Activated naive CD4-positive, alpha-beta T cell treated with anti-CD3 and anti-CD28 coated beads for 36 hours (primary cell): Measurements from ENCODE around the gene NECTIN4. TPM values are rescaled to one million over a fixed set of nuclear protein-coding genes. Genes with fewer than 3 reads are reported as not detected.

Source experiments
- CTCF ChIA-PET: fragments of 350-600 bp; sonication (Branson Sonifier 250); formaldehyde crosslinking; loops from one replicate; lab custom pipeline; 2021; ENCODE audit warnings: antibody characterized with exemption; lab: Charles Lee
- DNase-seq: peaks from one replicate; pipeline ENCODE4 v3.0.0-alpha.2; 2020
- H3K27ac Mint-ChIP-seq: one replicate; pipeline ENCODE4 v1.8.0; 2021; ENCODE audit warnings: mild to moderate bottlenecking, mixed read lengths
- H3K27me3 Mint-ChIP-seq: one replicate; pipeline ENCODE4 v1.8.0; 2021; ENCODE audit warnings: low read depth, mixed read lengths
- H3K36me3 Mint-ChIP-seq: one replicate; pipeline ENCODE4 v1.8.0; 2021; ENCODE audit warnings: low read depth, mixed read lengths
- H3K4me1 Mint-ChIP-seq: one replicate; pipeline ENCODE4 v1.8.0; 2021; ENCODE audit warnings: low read depth, mixed read lengths
- H3K4me3 Mint-ChIP-seq: one replicate; pipeline ENCODE4 v1.8.0; 2021; ENCODE audit warnings: mild to moderate bottlenecking, moderate library complexity, mixed read lengths
- H3K9me3 Mint-ChIP-seq: one replicate; pipeline ENCODE4 v1.8.0; 2021; ENCODE audit warnings: mixed read lengths
- intact Hi-C: fragments of 100-400 bp; cut with micrococcal nuclease; formaldehyde crosslinking; loops from one replicate; pipeline ENCODE4 v1.15.1; 2023
- total RNA-seq, 2 experiments: library from RNA; stranded (reverse); gene quantifications; one replicate each; pipeline ENCODE4 v1.2.3, GENCODE V29; 2021

The NECTIN4 gene
- total RNA-seq, 2 experiments from 2014 or later: not detected

DNA sequence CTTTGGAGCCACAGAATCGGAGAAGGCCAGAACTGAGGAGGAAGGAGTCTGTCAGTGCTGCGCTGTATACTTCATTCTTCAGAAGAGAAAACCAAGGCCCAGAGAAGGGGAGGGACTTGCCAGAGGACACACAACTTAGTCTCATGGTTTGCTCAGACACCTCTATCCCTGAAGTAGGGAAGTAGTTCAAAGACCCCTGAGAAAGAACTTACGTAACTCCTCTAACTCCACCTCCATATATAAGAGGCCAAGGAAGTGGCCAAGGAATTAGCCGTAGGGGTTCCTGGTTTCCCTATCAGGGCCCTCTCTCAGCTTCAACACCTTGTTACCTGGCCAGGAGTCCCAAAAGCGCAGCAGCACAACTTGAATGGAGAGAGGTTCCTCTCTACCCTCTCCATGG lies 580 bp upstream of the NECTIN4 start:
- H3K9me3 Mint-ChIP-seq: no peaks in the 10 kb centered on the region
- intact Hi-C loops: no loop called here
- H3K27me3 Mint-ChIP-seq: no peaks in the 10 kb centered on the region
- no peak overlapping the region for H3K4me3 Mint-ChIP-seq
- no peak overlapping the region for H3K27ac Mint-ChIP-seq
- CTCF ChIA-PET: interaction anchor here (1.5 kb wide), 1 partner anchor 18 kb away, joined by 3 read pairs; no protein-coding TSS in a partner anchor
- no peak for DNase-seq
- no peaks in the 10 kb centered on the region for H3K36me3 Mint-ChIP-seq
- peaks cover 40% of the 10 kb centered on the region for H3K4me1 Mint-ChIP-seq

DNA sequence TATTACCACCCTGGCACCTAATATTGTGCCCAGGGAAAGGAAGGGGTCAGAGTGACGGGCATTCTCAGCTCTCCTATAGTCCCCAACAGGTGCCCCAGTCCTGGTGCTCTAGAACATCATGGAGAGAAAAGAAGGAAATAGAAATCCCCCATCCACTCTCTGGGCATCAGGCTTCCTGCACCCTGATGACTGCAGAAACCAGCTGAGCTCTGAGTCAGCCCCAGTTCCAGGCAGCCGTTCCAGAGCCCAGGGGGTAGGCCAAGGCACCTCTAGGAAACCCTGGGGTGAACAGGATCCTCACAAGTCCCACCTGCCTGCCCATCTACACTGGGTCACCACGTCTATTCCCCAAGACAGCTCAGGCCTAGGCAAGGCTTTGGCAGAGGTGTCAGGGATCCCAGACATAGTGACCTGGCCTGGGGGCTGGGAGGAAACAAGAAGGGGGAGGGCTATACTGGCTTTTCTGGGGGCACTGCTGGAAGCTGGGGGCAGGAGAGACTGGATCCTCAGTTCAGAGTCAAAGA lies 709 bp downstream of the NECTIN4 start:
- CTCF ChIA-PET: interaction anchor here (0.7 to 2.6 kb wide), 4 partner anchors 10 to 77 kb away, joined by 3 to 7 read pairs (median 3); partner anchors contain the start of gene KLHDC9
- H3K27ac Mint-ChIP-seq: no peak overlapping the region
- H3K36me3 Mint-ChIP-seq: no peaks in the 10 kb centered on the region
- no peak for DNase-seq
- no peak overlapping the region for H3K4me3 Mint-ChIP-seq
- H3K27me3 Mint-ChIP-seq: no peaks in the 10 kb centered on the region
- intact Hi-C loops: no loop called here
- H3K4me1 Mint-ChIP-seq: peaks cover 35% of the 10 kb centered on the region
- no peaks in the 10 kb centered on the region for H3K9me3 Mint-ChIP-seq

DNA sequence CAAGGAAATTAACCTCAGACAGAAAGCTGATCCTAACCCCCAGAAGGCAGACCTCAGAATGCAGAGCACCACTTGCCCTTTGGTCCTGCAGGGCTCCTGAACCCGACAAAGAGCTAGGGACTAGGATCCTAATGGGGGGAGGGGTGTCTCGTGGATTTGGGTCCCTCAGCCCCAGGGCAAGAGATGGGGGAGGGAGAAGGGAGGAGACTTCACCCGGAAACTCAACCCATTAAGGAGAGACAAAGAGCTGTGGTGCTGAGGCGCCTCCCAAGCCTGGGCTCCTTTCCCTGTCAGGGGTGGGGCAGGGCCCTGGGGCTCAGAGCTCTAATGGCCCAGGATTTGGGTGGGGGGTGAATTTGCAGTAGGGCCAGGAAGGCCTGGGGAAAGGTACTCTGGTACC lies 2.9 kb downstream of the NECTIN4 start:
- Mint-ChIP-seq H3K9me3 (no peaks in the 10 kb centered on the region), H3K27ac (no peak overlapping the region), H3K4me1 (peaks cover 15% of the 10 kb centered on the region), H3K36me3 (no peaks in the 10 kb centered on the region), H3K4me3 (no peak overlapping the region), H3K27me3 (no peaks in the 10 kb centered on the region)
- no peak for DNase-seq
- CTCF ChIA-PET: interaction anchor here (0.8 to 2.0 kb wide), 3 partner anchors 15 to 24 kb away, joined by 3 to 11 read pairs (median 4); no protein-coding TSS in a partner anchor
- intact Hi-C loops: no loop called here

DNA sequence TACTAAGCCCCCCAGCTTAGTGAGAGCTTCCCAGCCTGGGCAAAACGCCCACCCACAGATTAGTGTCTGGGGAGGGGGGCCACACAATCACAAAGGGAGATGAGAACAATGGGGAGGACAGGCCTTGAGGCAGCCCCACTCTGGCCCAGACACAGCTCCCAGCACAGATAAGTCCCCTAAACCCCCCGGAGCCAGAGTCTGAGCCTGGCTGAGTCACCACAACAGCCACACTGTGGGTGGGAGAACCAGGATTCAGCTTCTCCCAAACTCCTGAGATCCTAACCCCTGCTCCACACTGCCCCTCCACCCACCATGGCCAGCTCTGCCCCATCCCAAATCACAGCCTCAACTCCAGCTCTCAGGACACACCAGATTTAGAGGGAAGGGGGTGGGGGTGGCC lies 4.2 kb downstream of the NECTIN4 start:
- CTCF ChIA-PET: interaction anchor here (0.8 to 1.3 kb wide), 2 partner anchors 12 kb away, joined by 3 to 6 read pairs; partner anchors contain the start of gene KLHDC9
- no peaks in the 10 kb centered on the region for H3K27me3 Mint-ChIP-seq
- intact Hi-C loops: no loop called here
- H3K27ac Mint-ChIP-seq: no peak overlapping the region
- H3K9me3 Mint-ChIP-seq: no peaks in the 10 kb centered on the region
- no peaks in the 10 kb centered on the region for H3K36me3 Mint-ChIP-seq
- H3K4me3 Mint-ChIP-seq: no peak overlapping the region
- H3K4me1 Mint-ChIP-seq: peaks cover 7% of the 10 kb centered on the region
- DNase-seq: no peak

DNA sequence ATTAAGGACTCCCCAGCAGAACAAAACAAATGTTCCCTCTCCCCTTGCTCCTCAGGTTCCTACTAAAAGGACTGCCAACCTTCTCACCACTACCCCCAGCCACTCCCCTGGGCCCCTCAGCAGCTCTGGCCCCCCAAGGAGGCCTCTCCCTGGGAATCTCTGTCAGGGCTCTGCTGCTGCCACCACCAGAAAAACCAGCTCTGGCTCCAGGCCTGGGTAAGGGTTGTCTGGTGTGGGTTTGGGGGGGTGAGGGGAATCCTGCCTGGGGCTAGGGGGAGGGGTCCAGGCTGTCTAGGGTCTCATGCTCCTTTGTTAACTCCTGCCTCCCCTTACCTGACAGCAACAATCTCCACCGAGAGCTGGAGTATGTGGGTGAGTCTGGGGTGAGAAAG lies 4.8 kb downstream of the NECTIN4 start:
- no peaks in the 10 kb centered on the region for H3K9me3 Mint-ChIP-seq
- CTCF ChIA-PET: interaction anchor here (0.6 to 1.3 kb wide), 6 partner anchors 11 to 575 kb away, joined by 3 to 6 read pairs (median 4); partner anchors contain the start of gene KLHDC9
- intact Hi-C loops: no loop called here
- H3K4me1 Mint-ChIP-seq: peaks cover 6% of the 10 kb centered on the region
- no peaks in the 10 kb centered on the region for H3K36me3 Mint-ChIP-seq
- H3K4me3 Mint-ChIP-seq: no peak overlapping the region
- H3K27me3 Mint-ChIP-seq: no peaks in the 10 kb centered on the region
- no peak overlapping the region for H3K27ac Mint-ChIP-seq
- DNase-seq: no peak

DNA sequence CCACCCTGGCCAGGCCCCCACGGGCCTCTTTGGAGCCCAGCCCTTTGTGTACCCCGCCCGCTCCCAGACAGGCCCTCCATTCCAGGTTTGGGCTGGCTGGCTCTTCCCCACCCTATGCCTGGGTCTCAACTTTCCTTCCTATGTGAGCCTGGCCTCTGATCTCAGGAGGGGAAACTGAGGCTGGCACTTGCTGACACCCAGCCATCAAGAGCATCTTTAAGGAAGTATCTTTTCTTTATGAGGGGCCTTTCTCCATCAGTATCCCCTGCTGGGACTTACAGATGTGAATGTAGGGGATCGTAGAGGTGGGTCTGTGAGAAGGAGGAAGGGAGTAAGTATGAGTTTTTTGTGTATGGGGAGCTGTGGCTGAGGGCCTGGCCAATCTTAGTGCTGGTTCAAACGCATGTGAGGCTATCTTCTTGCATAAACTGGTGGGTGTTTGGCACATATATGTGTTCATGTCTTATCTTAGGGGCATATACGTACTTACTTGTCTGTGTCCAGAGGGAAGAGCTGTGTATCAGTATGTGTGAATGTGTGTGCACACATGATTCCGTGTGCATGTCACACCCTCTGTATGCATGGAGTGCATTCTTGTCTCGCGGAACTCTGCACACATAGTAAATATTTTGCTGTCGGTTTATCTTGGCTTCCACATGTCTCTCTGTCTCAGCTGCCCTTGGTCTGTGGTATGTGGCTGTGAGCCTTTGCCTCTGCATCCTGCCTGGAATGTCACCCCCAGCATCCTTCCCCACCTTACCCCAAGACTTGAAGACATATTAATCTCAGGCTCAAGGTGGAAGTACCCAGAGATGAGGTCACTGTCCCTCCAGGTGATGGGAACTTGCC lies 5.4 kb downstream of the NECTIN4 start:
- intact Hi-C loops: no loop called here
- no peaks in the 10 kb centered on the region for H3K27me3 Mint-ChIP-seq
- H3K27ac Mint-ChIP-seq: no peak overlapping the region
- CTCF ChIA-PET: interaction anchor here (0.6 to 1.2 kb wide), 4 partner anchors 13 to 574 kb away, joined by 3 to 6 read pairs (median 4); no protein-coding TSS in a partner anchor
- H3K4me3 Mint-ChIP-seq: no peak overlapping the region
- no peaks in the 10 kb centered on the region for H3K36me3 Mint-ChIP-seq
- peaks cover 5% of the 10 kb centered on the region for H3K4me1 Mint-ChIP-seq
- DNase-seq: no peak
- no peaks in the 10 kb centered on the region for H3K9me3 Mint-ChIP-seq

DNA sequence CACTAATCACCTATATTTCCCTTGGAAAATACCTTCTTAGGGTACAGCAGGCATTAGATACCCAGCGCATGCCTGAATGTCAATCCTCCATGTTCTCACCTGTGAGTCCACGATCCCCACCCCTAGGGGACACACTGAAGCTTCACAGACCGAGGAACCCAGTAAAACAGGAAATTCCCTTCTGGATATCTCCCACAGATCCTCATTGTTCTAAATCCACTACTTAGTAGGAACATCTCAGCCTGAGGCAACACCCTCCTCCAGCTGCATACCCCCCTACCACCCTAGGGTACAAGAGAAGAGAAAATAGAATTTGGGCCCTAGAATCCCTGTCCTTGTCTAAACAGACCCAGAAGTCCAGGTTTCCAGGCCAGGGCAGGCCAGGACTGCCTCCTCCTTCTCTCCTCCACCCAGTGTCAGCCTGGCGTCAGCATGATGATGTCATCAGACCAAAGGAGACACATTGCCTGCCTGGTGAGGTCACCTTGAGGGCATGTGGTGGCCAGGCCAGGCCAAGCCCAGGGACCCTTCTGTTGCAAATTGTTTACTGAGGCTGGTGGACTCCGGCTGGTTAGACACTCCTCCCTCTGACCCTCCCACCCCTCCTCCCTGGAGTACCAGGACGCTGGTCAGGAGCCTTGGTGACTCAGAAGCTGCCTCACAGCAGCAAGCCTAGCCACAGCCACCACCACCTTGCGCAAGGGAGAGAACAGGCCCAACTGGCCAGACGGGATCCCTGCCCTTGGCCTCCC lies 6.2 kb downstream of the NECTIN4 start:
- no peak overlapping the region for H3K27ac Mint-ChIP-seq
- intact Hi-C loops: no loop called here
- no peaks in the 10 kb centered on the region for H3K9me3 Mint-ChIP-seq
- no peaks in the 10 kb centered on the region for H3K36me3 Mint-ChIP-seq
- no peaks in the 10 kb centered on the region for H3K27me3 Mint-ChIP-seq
- H3K4me1 Mint-ChIP-seq: peaks cover 4% of the 10 kb centered on the region
- DNase-seq: no peak
- CTCF ChIA-PET: interaction anchor here (1.2 kb wide), 1 partner anchor 14 kb away, joined by 6 read pairs; no protein-coding TSS in a partner anchor
- no peak overlapping the region for H3K4me3 Mint-ChIP-seq

DNA sequence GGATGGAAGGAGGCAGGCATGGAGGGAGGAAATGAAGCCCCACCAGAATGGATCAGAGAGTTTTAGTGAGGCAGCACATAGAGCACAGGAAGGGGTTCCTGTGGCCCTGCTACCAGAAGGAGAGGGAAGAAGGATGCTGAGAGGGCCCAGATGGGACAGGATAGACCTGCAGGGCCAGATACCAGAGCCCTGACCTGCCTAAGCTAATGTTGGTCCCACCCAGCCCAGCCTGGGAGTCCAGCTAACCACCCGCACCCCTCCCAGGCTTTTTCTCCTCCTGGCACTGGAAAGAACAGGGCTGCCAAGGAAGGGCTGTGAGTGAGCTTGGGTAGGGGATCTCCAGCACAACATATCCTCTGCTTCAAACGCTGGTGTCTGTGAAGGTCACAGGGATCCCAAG lies 6.9 kb downstream of the NECTIN4 start:
- CTCF ChIA-PET: no interaction called here
- no peak overlapping the region for H3K27ac Mint-ChIP-seq

DNA sequence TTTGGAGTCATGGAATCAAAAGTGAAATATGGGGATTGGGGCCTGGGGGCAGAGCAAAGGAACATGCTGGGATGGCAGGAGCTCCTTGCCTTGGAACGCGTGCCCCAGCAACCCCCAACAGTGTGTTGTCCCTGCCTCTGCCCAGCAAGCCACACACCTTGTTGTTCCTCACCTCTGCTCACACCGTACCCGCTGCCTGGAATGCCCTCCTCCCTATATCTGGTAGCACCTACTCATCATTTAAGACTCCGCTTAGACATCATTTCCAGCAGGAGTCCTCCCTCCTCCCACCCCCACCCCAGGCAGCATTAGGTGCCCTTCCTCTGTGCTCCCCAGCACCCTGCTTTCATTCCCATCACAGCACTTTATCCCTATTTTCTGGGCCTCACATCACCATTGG lies 7.8 kb downstream of the NECTIN4 start:
- DNase-seq: no peak
- Mint-ChIP-seq H3K4me3 (no peak overlapping the region), H3K36me3 (no peaks in the 10 kb centered on the region), H3K27me3 (no peaks in the 10 kb centered on the region), H3K27ac (no peak overlapping the region), H3K4me1 (peaks cover 4% of the 10 kb centered on the region), H3K9me3 (no peaks in the 10 kb centered on the region)
- intact Hi-C loops: no loop called here
- CTCF ChIA-PET: interaction anchor here (0.9 kb wide), 1 partner anchor 313 kb away, joined by 4 read pairs; no protein-coding TSS in a partner anchor

More for the DNA sequence above, 6.9 kb downstream of the NECTIN4 start:
- intact Hi-C loops: no loop called here
- no peak overlapping the region for H3K4me3 Mint-ChIP-seq
- H3K9me3 Mint-ChIP-seq: no peaks in the 10 kb centered on the region
- no peaks in the 10 kb centered on the region for H3K36me3 Mint-ChIP-seq
- DNase-seq: no peak
- peaks cover 4% of the 10 kb centered on the region for H3K4me1 Mint-ChIP-seq
- H3K27me3 Mint-ChIP-seq: no peaks in the 10 kb centered on the region

DNA sequence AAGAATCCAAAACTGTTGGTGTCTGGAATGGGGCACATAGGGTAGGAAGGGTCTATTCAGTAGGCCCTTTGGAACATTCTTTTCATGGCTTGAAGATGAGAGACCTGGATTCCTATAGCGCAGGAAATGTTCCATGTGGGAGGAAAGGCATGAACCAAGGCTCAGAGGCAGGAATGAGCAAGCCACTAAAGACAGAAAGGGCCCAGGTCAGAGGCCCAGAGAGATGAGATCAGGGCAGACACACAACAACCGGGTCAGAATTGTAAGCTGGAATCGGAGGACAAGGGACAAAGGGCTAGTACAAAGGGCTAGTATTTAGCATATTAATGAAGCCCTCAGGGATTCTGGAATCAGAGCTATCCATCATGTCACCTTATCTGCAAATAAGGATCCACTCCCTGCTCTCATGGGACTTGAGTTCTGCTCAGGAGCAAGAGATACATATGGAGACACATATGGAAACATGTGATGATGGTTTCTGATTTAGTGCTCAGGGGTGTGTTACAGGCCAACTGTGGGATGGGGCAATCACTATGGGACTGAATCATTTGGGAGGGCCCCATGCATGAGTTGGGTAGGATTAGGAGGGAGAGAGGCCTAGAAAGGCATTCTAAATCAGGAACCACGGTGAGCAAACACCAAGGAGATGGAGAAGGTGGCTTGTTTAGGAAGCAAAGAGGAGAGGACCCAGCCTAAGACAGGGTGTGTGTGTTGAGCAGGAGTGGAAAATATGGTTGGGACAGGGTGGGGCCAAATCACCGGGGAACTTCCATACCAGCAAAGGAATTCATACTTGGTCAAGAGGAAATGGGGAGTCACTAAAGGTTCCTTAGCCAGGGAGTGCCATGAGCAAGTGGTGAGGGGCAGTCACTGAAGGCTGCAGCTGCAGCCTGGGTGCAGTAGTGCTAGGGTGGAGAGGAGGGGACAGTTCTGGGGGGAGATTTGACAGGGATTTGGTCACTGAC lies 8.6 kb downstream of the NECTIN4 start:
- Mint-ChIP-seq H3K27ac (no peak overlapping the region), H3K4me1 (peaks cover 4% of the 10 kb centered on the region), H3K27me3 (no peaks in the 10 kb centered on the region), H3K9me3 (no peaks in the 10 kb centered on the region), H3K36me3 (no peaks in the 10 kb centered on the region), H3K4me3 (no peak overlapping the region)
- intact Hi-C loops: no loop called here
- CTCF ChIA-PET: interaction anchor here (0.9 kb wide), 1 partner anchor 312 kb away, joined by 4 read pairs; no protein-coding TSS in a partner anchor
- DNase-seq: no peak

DNA sequence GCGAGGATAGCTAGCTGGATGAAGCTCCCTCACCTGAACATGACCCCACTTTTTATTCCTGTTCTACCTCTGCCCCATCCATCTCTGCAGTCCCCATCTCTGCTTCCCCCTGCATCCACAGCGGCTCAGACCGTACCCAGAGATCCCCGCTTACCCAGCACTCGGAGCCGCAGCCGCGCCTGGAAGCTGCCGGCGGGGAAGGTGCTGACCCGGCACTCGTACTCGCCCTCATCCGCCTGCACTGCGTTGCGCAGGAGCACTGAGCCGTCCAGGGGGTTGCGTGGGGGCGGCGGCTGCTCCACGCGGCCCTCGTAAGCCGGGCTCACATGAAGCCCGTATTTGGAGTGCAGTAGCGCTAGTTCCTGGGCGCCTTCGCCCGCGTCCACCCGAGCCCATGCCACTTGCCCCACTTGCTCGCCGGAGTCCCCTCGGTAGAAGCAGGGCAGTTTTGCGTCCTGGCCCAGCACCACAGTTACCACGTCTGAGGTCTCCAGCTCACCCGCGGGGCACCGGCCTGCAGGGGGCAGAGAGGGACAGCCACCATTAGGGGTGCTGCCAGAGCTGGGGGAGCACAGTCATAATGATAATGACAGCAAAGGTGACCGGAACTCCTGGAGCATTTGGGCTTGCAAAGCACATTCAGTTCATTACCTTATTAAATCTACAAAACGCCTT lies 9.8 kb downstream of the NECTIN4 start:
- intact Hi-C loops: no loop called here
- no peaks in the 10 kb centered on the region for H3K9me3 Mint-ChIP-seq
- H3K4me3 Mint-ChIP-seq: no peak overlapping the region
- DNase-seq: no peak
- H3K4me1 Mint-ChIP-seq: peaks cover 4% of the 10 kb centered on the region
- CTCF ChIA-PET: interaction anchor here (0.6 to 1.8 kb wide), 5 partner anchors 9 to 57 kb away, joined by 3 to 6 read pairs (median 4); partner anchors contain the start of genes ARHGAP30 and NECTIN4
- no peaks in the 10 kb centered on the region for H3K36me3 Mint-ChIP-seq
- H3K27me3 Mint-ChIP-seq: no peaks in the 10 kb centered on the region
- no peak overlapping the region for H3K27ac Mint-ChIP-seq
